NCI-H446 (cell line): ENCODE data around the gene EGFLAM.

Experiments used
- DNase-seq, 2 experiments: peaks; one replicate each; lab custom pipeline; 2025; lab: John Stamatoyannopoulos, UW

The EGFLAM gene

GRCh38 chr5:38265546-38266179, 7.3 kb downstream of the EGFLAM start:
- peak; percentile 56 to 80 for DNase-seq

GRCh38 chr5:38267372-38267771, 9.0 kb downstream of the EGFLAM start:
- no peak for DNase-seq

- no peak for DNase-seq
Measured at GRCh38 chr5:38273626-38274025, 15.3 kb downstream of the EGFLAM start.

- DNase-seq: no peak
Measured at GRCh38 chr5:38274370-38274769, 16.0 kb downstream of the EGFLAM start.

GRCh38 chr5:38284384-38284783, 26.0 kb downstream of the EGFLAM start:
- DNase-seq: no peak

GRCh38 chr5:38285226-38285625, 26.9 kb downstream of the EGFLAM start:
- no peak for DNase-seq

- DNase-seq: no peak
Measured at GRCh38 chr5:38286002-38286401, 27.6 kb downstream of the EGFLAM start.

GRCh38 chr5:38287124-38287523, 28.8 kb downstream of the EGFLAM start:
- DNase-seq: no peak

- DNase-seq: no peak
Measured at GRCh38 chr5:38289457-38289856, 31.1 kb downstream of the EGFLAM start.

GRCh38 chr5:38290028-38290653, 31.8 kb downstream of the EGFLAM start:
- no peak for DNase-seq

- DNase-seq: no peak
Measured at GRCh38 chr5:38291355-38291754, 33.0 kb downstream of the EGFLAM start.

- DNase-seq: no peak
Measured at GRCh38 chr5:38292228-38292627, 33.9 kb downstream of the EGFLAM start.

- DNase-seq: no peak
Measured at GRCh38 chr5:38295751-38296150, 37.4 kb downstream of the EGFLAM start.

GRCh38 chr5:38297830-38298608, 39.7 kb downstream of the EGFLAM start:
- DNase-seq: no peak

- no peak for DNase-seq
Measured at GRCh38 chr5:38299585-38299984, 41.2 kb downstream of the EGFLAM start.

GRCh38 chr5:38305148-38305547, 46.8 kb downstream of the EGFLAM start:
- DNase-seq: no peak

GRCh38 chr5:38307845-38308244, 49.5 kb downstream of the EGFLAM start:
- no peak for DNase-seq

- DNase-seq: no peak
Measured at GRCh38 chr5:38316544-38317224, 58.3 kb downstream of the EGFLAM start.

GRCh38 chr5:38317868-38318267, 59.5 kb downstream of the EGFLAM start:
- DNase-seq: no peak

- DNase-seq: no peak
Measured at GRCh38 chr5:38319491-38319890, 61.1 kb downstream of the EGFLAM start.

- no peak for DNase-seq
Measured at GRCh38 chr5:38321978-38322377, 63.6 kb downstream of the EGFLAM start.

- DNase-seq: no peak
Measured at GRCh38 chr5:38323645-38324295, 65.4 kb downstream of the EGFLAM start.
